ENCODE results near the gene GLRA1.

DNA sequence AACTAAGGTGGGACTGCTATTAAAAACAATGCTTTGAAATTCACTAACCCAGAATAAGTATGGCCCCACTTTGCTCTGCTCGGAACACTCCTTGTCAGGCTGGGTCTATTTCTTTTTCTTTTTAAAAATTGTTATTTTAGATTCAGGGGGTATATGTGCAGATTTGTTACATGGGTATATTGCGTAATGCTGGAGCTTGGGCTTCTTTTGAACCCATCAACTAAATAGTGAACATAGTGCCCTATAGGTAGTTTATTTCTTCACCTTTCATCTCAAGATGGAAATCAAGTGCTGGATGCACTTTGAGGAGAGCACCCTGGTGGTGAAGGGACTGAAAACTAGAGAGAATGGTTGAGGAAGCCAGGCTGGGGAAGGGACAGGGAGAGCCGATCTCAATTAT is 51.0 kb downstream of the GLRA1 start:
- TF ChIP-seq, protein P1, sequence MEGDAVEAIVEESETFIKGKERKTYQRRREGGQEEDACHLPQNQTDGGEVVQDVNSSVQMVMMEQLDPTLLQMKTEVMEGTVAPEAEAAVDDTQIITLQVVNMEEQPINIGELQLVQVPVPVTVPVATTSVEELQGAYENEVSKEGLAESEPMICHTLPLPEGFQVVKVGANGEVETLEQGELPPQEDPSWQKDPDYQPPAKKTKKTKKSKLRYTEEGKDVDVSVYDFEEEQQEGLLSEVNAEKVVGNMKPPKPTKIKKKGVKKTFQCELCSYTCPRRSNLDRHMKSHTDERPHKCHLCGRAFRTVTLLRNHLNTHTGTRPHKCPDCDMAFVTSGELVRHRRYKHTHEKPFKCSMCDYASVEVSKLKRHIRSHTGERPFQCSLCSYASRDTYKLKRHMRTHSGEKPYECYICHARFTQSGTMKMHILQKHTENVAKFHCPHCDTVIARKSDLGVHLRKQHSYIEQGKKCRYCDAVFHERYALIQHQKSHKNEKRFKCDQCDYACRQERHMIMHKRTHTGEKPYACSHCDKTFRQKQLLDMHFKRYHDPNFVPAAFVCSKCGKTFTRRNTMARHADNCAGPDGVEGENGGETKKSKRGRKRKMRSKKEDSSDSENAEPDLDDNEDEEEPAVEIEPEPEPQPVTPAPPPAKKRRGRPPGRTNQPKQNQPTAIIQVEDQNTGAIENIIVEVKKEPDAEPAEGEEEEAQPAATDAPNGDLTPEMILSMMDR (IDR thresholded peaks at IDR 0.05 in 8 of 11, conservative IDR thresholded peaks at IDR 0.05 in 3 of 11), result no peak
- no peak for TF ChIP-seq POLR2A (IDR thresholded peaks at IDR 0.05)
